HepG2 (cell line): ENCODE results near the gene HSPA1B. TPM values are rescaled to one million over a fixed set of nuclear protein-coding genes. Genes with fewer than 3 reads are reported as not detected.

Source experiments
- DMTF1 ChIP-seq: sonication (generic); formaldehyde crosslinking; IDR thresholded peaks from 2 replicates; pipeline ENCODE4 v1.4.0; 2020; ENCODE audit warnings: mild to moderate bottlenecking, missing genetic modification reagents
- DNMT3B ChIP-seq: conservative IDR thresholded peaks from 2 replicates; pipeline ENCODE4 v1.6.1; 2016; ENCODE audit warnings: missing biosample characterization, control low read depth
- NFYB ChIP-seq: sonication (generic); formaldehyde crosslinking; IDR thresholded peaks from 2 replicates; pipeline ENCODE4 v1.4.0; 2020; ENCODE audit warnings: missing genetic modification reagents
- PBX2 ChIP-seq: IDR thresholded peaks from 2 replicates; pipeline ENCODE4 v1.6.1; 2016; ENCODE audit warnings: control low read depth
- THAP8 ChIP-seq: sonication (generic); formaldehyde crosslinking; IDR thresholded peaks from 2 replicates; pipeline ENCODE4 v1.5.1; 2020; ENCODE audit warnings: missing genetic modification reagents, mild to moderate bottlenecking, borderline replicate concordance
- UBTF ChIP-seq: sonication (generic); formaldehyde crosslinking; IDR thresholded peaks from 2 replicates; pipeline ENCODE4 v1.4.0; 2020; ENCODE audit warnings: mild to moderate bottlenecking, missing genetic modification reagents
- ZBTB34 ChIP-seq: sonication (generic); formaldehyde crosslinking; IDR thresholded peaks from 2 replicates; pipeline ENCODE4 v1.8.0; 2022; ENCODE audit warnings: mild to moderate bottlenecking, missing genetic modification reagents
- ZFP62 ChIP-seq: sonication (generic); formaldehyde crosslinking; IDR thresholded peaks from 2 replicates; pipeline ENCODE4 v1.4.0; 2020; ENCODE audit warnings: missing genetic modification reagents
- ZFP82 ChIP-seq: sonication (generic); formaldehyde crosslinking; IDR thresholded peaks from 2 replicates; pipeline ENCODE4 v1.5.1; 2020; ENCODE audit warnings: mild to moderate bottlenecking, missing genetic modification reagents, borderline replicate concordance
- ZFY ChIP-seq: sonication (generic); formaldehyde crosslinking; IDR thresholded peaks from 2 replicates; pipeline ENCODE4 v1.4.0; 2020; ENCODE audit warnings: missing genetic modification reagents
- ZMYM2 ChIP-seq: sonication (generic); formaldehyde crosslinking; IDR thresholded peaks from 2 replicates; pipeline ENCODE4 v1.8.0; 2022; ENCODE audit warnings: mild to moderate bottlenecking, missing genetic modification reagents
- ZNF205 ChIP-seq: IDR thresholded peaks from 2 replicates; pipeline ENCODE4 v1.6.1; 2018; ENCODE audit warnings: missing biosample characterization, missing genetic modification reagents
- ZNF225 ChIP-seq: sonication (generic); formaldehyde crosslinking; IDR thresholded peaks from 2 replicates; pipeline ENCODE4 v1.4.0; 2020; ENCODE audit warnings: mild to moderate bottlenecking, missing genetic modification reagents
- ZNF230 ChIP-seq: sonication (generic); formaldehyde crosslinking; IDR thresholded peaks from 2 replicates; pipeline ENCODE4 v1.4.0; 2020; ENCODE audit warnings: mild to moderate bottlenecking, missing genetic modification reagents
- ZNF256 ChIP-seq: sonication (generic); formaldehyde crosslinking; conservative IDR thresholded peaks from 2 replicates; pipeline ENCODE4 v1.4.0; 2020; ENCODE audit warnings: missing genetic modification reagents
- ZNF576 ChIP-seq: sonication (generic); formaldehyde crosslinking; IDR thresholded peaks from 2 replicates; pipeline ENCODE4 v1.4.0; 2020; ENCODE audit warnings: mild to moderate bottlenecking, missing genetic modification reagents
- ZNF580 ChIP-seq: IDR thresholded peaks from 2 replicates; pipeline ENCODE4 v1.6.1; 2016; ENCODE audit warnings: low read depth, borderline replicate concordance
- ZSCAN20 ChIP-seq: sonication (generic); formaldehyde crosslinking; IDR thresholded peaks from 2 replicates; pipeline ENCODE4 v1.4.0; 2020; ENCODE audit warnings: missing genetic modification reagents, mild to moderate bottlenecking, borderline replicate concordance
- polyA plus RNA-seq, 8 experiments: library from polyadenylated mRNA; depleted of rRNA in 3 of 8; stranded (reverse) in 7 of 8; unstranded in 1 of 8; fragments of >200 nt; fragmentation: Illumina TruSeq in 4 of 8; extraction: Trizol in 4 of 8; gene quantifications; 2 replicates each; pipeline versions ENCODE4 v1.2.1 to v1.2.3, GENCODE V29; 2011 to 2016; ENCODE audit warnings: low read depth in 4 of 8, missing spikeins in 1 of 8, mixed read lengths in 1 of 8; ENCODE audit not compliant: insufficient read depth in 1 of 8
- total RNA-seq, 5 experiments: library from RNA; depleted of rRNA; stranded (reverse); fragments of >200 nt; fragmentation: Illumina TruSeq; extraction: Trizol; gene quantifications; 2 replicates each; pipeline ENCODE4 v1.2.3, GENCODE V29; 2016; ENCODE audit warnings: low read depth in 1 of 5

HSPA1B gene
- total and polyA plus RNA-seq, 2 of the 13 experiments (the other 11 are each of a cell fraction or from before 2014, with no cell fraction given), result 26.0 to 186 TPM

- peak; percentile 92 for TF ChIP-seq ZNF256 (CRISPR knock-in tag)
- TF ChIP-seq DMTF1, result peak; percentile 29
- peak; percentile 79; the same call in 1 of the 2 replicates for TF ChIP-seq ZBTB34 (CRISPR knock-in tag)
- TF ChIP-seq PBX2 (CRISPR knock-in tag), result no peak
- peak; percentile 79 for TF ChIP-seq ZNF225 (CRISPR knock-in tag)
- TF ChIP-seq ZFY, result peak; percentile 93
- peak; percentile 84 for TF ChIP-seq ZNF580 (CRISPR knock-in tag)
- 0 out of 2 replicates have a peak, but pooled peaks have one; percentile 21 for TF ChIP-seq DNMT3B (CRISPR knock-in tag)
- TF ChIP-seq ZNF230 (CRISPR knock-in tag), result peak; percentile 93
- peak; percentile 70 for TF ChIP-seq ZMYM2
- no peak for TF ChIP-seq THAP8 (CRISPR knock-in tag)
- TF ChIP-seq NFYB (CRISPR knock-in tag), result peak; percentile 46; the same call in 1 of the 2 replicates
- TF ChIP-seq ZNF205 (CRISPR knock-in tag), result peak; percentile 58; the same call in 1 of the 2 replicates
- peak; percentile 74; the same call in 1 of the 2 replicates for TF ChIP-seq UBTF
- 0 out of 2 replicates have a peak, but pooled peaks have one; percentile 45 for TF ChIP-seq ZFP82 (CRISPR knock-in tag)
- no peak; the same call in 1 of the 2 replicates for TF ChIP-seq ZNF576 (CRISPR knock-in tag)
- TF ChIP-seq ZFP62 (CRISPR knock-in tag), result no peak
- TF ChIP-seq ZSCAN20 (CRISPR knock-in tag), result peak; percentile 94
Measured at GRCh38 chr6:31806470-31807272, 20.9 kb upstream of the HSPA1B start, which contains the start of gene LSM2 (continued).
